Measurements from ENCODE around the gene CCL25. TPM values are rescaled to one million over a fixed set of nuclear protein-coding genes. Genes with fewer than 3 reads are reported as not detected.

CCL25 gene
- total RNA-seq, 2 donors from 2014 or later = not detected

DNA sequence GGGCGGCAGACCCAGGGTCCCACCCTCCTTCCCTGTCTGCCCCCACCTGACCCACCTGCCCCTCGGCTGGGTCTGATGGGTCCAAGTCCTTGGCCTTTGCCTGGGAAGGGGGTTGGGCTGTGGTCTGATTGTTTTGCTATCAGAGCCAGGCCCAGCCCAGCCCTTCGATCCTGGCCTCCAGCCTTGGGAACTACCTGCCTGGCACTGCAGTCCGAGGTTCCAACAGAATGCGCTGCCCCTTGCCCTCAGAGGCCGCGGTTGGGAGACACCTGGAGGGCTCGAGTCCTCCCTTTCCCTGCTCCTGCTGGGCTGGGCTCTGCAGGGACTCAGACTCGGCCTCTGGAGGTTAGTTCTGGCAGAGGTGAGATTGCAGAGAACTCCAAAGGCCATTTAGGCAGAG is 1.6 kb downstream of the CCL25 start:
- no peaks in the 10 kb centered on the region for H3K4me1 ChIP-seq (replicated peaks)
- H3K27me3 ChIP-seq (replicated peaks; ENCODE audit: insufficient read depth) = no peaks in the 10 kb centered on the region
- no peaks in the 10 kb centered on the region for H3K9me3 ChIP-seq
- H3K36me3 ChIP-seq = no peaks in the 10 kb centered on the region
- intact Hi-C loops (cut with DNase I) = no loop called here
- H3K4me3 ChIP-seq = no peak overlapping the region
- TF ChIP-seq POLR2AphosphoS5 (IDR thresholded peaks at IDR 0.05) = no peak
- TF ChIP-seq, protein P1, sequence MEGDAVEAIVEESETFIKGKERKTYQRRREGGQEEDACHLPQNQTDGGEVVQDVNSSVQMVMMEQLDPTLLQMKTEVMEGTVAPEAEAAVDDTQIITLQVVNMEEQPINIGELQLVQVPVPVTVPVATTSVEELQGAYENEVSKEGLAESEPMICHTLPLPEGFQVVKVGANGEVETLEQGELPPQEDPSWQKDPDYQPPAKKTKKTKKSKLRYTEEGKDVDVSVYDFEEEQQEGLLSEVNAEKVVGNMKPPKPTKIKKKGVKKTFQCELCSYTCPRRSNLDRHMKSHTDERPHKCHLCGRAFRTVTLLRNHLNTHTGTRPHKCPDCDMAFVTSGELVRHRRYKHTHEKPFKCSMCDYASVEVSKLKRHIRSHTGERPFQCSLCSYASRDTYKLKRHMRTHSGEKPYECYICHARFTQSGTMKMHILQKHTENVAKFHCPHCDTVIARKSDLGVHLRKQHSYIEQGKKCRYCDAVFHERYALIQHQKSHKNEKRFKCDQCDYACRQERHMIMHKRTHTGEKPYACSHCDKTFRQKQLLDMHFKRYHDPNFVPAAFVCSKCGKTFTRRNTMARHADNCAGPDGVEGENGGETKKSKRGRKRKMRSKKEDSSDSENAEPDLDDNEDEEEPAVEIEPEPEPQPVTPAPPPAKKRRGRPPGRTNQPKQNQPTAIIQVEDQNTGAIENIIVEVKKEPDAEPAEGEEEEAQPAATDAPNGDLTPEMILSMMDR (IDR thresholded peaks at IDR 0.05) = no peak
- TF ChIP-seq POLR2A (IDR thresholded peaks at IDR 0.05) = no peak
- DNase-seq (ENCODE audit: low spot score) = no peak
- 42% methylated on average over 9 of the region's 9 CpGs for WGBS
- H3K27ac ChIP-seq = no peak overlapping the region

DNA sequence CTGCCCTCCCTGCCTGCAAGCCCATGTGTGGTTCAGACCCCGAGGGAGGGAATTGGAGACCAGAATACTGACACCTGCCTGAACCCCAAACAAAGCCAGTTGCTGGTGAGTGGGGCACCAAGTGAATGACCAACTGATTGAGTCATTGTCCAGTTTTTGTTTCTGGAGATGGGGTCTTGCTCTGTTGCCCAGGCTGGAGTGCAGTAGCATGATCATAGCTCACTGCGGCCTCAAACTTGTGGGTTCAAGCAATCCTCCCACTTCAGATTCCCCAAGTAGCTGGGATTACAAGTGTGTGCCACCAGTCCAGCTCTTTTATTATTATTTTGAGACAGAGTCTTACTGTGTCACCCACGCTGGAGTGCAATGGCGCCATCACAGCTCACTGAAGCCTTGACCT is 4.0 kb downstream of the CCL25 start:
- Histone ChIP-seq H3K4me3 (no peak overlapping the region), H3K9me3 (no peaks in the 10 kb centered on the region), H3K27ac (no peak overlapping the region), H3K27me3 (replicated peaks; ENCODE audit: insufficient read depth) (no peaks in the 10 kb centered on the region), H3K36me3 (no peaks in the 10 kb centered on the region), H3K4me1 (replicated peaks) (no peaks in the 10 kb centered on the region)
- intact Hi-C loops (cut with DNase I) = no loop called here
- TF ChIP-seq, protein P1 (IDR thresholded peaks at IDR 0.05) = no peak
- no peak for TF ChIP-seq POLR2AphosphoS5 (IDR thresholded peaks at IDR 0.05)
- TF ChIP-seq POLR2A (IDR thresholded peaks at IDR 0.05) = no peak
- 93% methylated on average over 4 of the region's 4 CpGs for WGBS
- DNase-seq (ENCODE audit: low spot score) = no peak

DNA sequence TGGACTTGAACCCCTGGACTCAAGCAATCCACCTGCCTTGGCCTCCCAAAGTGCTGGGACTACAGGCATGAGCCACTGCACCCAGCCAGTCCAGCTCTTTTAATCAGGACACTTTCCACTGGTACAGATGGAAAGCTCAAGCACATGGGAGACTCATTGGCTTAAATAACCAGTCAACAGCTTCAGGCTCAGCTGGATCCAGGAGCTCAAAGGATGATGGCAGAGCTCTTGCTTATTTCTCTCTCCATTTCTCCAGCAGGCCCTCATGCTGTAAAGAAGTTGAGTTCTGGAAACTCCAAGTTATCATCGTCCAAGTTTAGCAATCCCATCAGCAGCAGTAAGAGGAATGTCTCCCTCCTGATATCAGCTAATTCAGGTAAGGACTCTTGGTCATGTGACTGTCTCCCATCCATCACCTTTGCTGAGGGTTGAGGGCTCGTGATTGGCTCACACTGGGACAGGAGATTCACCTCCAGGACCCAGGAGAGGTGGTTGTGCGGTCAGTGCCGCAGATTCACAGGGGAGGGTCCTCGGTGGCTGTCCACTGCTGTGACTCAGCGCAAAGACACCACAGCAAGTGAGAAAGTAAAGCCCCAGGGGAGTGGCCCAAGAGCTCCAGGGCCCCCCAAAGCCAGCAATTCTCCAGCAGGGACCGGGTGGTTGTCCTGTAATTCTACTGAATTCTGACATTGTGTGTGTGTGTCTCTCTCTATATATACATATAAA is 5.1 kb downstream of the CCL25 start:
- Histone ChIP-seq H3K36me3 (no peaks in the 10 kb centered on the region), H3K4me3 (no peak overlapping the region), H3K27ac (no peak overlapping the region), H3K4me1 (replicated peaks) (no peaks in the 10 kb centered on the region), H3K27me3 (replicated peaks; ENCODE audit: insufficient read depth) (no peaks in the 10 kb centered on the region), H3K9me3 (no peaks in the 10 kb centered on the region)
- no peak for TF ChIP-seq POLR2A (IDR thresholded peaks at IDR 0.05)
- TF ChIP-seq, protein P1 (IDR thresholded peaks at IDR 0.05) = no peak
- DNase-seq (ENCODE audit: low spot score) = no peak
- 82% methylated on average over 7 of the region's 7 CpGs for WGBS
- intact Hi-C loops (cut with DNase I) = no loop called here

DNA sequence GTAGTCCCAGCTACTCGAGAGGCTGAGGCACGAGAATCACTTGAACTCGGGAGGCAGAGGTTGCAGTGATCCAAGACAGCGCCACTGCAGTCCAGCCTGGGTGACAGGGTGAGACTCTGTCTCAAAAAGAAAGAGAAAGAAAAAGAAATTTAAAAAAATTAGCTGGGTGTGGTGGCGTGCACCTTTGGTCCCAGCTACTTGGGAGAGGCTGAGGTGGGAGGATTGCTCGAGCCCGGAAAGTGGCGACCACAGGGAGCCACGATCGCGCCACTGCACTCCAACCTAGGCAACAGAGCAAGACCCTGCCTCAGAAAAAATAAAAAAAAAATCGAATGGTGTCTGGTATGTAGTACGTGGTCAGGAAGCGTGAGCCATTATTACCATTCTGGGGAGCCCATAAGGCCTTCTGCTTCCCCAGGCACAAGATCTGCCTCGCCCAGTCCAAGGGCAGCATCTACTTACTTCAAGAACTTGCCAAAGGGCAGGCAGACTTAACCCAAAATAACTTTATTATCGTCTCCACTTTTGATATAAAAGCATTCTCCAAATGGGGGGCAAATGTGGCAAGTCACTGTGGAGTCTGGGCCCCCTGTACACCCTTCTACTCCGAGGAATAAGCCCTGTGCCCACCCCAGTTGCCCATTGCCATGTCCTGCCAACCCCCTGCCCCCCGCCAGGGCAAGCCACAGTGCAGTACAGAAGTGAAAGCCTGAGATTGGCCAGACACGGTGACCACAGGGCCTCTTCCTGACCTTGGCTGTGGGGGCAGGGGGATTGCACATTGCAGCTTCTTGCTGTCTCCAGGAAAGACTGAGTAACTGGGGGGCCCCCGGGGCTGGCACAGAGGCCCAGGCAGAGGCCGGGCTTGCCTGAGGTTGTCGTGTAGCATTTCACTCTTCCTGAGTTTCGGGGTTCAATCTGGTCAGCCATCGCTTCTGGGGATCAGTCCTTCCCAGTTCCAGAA is 12.6 kb downstream of the CCL25 start:
- no peaks in the 10 kb centered on the region for H3K9me3 ChIP-seq
- no peak for DNase-seq (ENCODE audit: low spot score)
- TF ChIP-seq POLR2A (IDR thresholded peaks at IDR 0.05) (no peak), POLR2AphosphoS5 (IDR thresholded peaks at IDR 0.05) (no peak)
- TF ChIP-seq, protein P1 (IDR thresholded peaks at IDR 0.05) = no peak
- H3K27ac ChIP-seq = no peak overlapping the region
- WGBS = 88% methylated on average over 24 of the region's 24 CpGs
- intact Hi-C loops (cut with DNase I) = no loop called here
- H3K36me3 ChIP-seq = no peaks in the 10 kb centered on the region
- no peaks in the 10 kb centered on the region for H3K4me1 ChIP-seq (replicated peaks)
- H3K4me3 ChIP-seq = no peak overlapping the region
- H3K27me3 ChIP-seq (replicated peaks; ENCODE audit: insufficient read depth) = no peaks in the 10 kb centered on the region

Measured in prostate gland (tissue), 2 donors.